Cardiac muscle cell (in vitro differentiated cells and primary cell): Measurements from ENCODE around the gene HIF1A. TPM values are rescaled to one million over a fixed set of nuclear protein-coding genes. Genes with fewer than 3 reads are reported as not detected.
A peak's percentile ranks its signal among the peaks of the same experiment; 100 is the strongest.

ENCODE experiments used
- DNase-seq, 2 donors: peaks; one replicate each; pipeline versions ENCODE4 v3.0.0 to v3.0.0-alpha.2; 2010 to 2017; ENCODE audit warnings: low read depth in 1 of 2, low spot score in 1 of 2
- H3K27ac ChIP-seq: fragments of 200-600 bp; sonication (generic); 2 replicates; pipeline ENCODE4 v1.5.1; 2016
- H3K27me3 ChIP-seq: fragments of 200-600 bp; sonication (generic); 2 replicates; pipeline ENCODE4 v1.6.0; 2016; ENCODE audit warnings: control low read depth
- H3K36me3 ChIP-seq: fragments of 200-600 bp; sonication (generic); 2 replicates; pipeline ENCODE4 v1.5.1; 2016; ENCODE audit warnings: control low read depth
- H3K4me1 ChIP-seq: fragments of 200-600 bp; sonication (generic); 2 replicates; pipeline ENCODE4 v1.8.1; 2017; ENCODE audit warnings: low read depth, mild to moderate bottlenecking, mixed run types
- H3K4me3 ChIP-seq: fragments of 200-600 bp; sonication (generic); 2 replicates; pipeline ENCODE4 v1.5.1; 2016; ENCODE audit warnings: mild to moderate bottlenecking
- H3K9me3 ChIP-seq: fragments of 200-600 bp; sonication (generic); 2 replicates; pipeline ENCODE4 v1.5.1; 2017; ENCODE audit warnings: low read depth, mild to moderate bottlenecking, control low read depth
- CTCF ChIP-seq: IDR thresholded peaks from 2 replicates; pipeline ENCODE4 v1.5.1; 2012; ENCODE audit warnings: low read depth, mild to moderate bottlenecking, low read length
- polyA plus RNA-seq: library from polyadenylated mRNA; unstranded; fragments of >200 nt; fragmentation: Nextera tagmentation; extraction: Ambion mirVana; gene quantifications from 2 replicates; pipeline ENCODE4 v1.2.1, GENCODE V29; 2016
- total RNA-seq: library from RNA; depleted of rRNA; stranded (reverse); fragments of >200 nt; gene quantifications from 2 replicates; pipeline ENCODE4 v1.2.3, GENCODE V29; 2016

The HIF1A gene
- total and polyA plus RNA-seq, 2 experiments from 2014 or later: 108 to 119 TPM

GRCh38 chr14:61651355-61651754 lies 44.0 kb upstream of the HIF1A start:
- Histone ChIP-seq H3K27ac (no peak overlapping the region), H3K27me3 (no peaks in the 10 kb centered on the region), H3K4me3 (no peak overlapping the region), H3K4me1 (no peaks in the 10 kb centered on the region), H3K36me3 (no peaks in the 10 kb centered on the region), H3K9me3 (no peaks in the 10 kb centered on the region)
- no peak for DNase-seq
- no peak for TF ChIP-seq CTCF

DNA sequence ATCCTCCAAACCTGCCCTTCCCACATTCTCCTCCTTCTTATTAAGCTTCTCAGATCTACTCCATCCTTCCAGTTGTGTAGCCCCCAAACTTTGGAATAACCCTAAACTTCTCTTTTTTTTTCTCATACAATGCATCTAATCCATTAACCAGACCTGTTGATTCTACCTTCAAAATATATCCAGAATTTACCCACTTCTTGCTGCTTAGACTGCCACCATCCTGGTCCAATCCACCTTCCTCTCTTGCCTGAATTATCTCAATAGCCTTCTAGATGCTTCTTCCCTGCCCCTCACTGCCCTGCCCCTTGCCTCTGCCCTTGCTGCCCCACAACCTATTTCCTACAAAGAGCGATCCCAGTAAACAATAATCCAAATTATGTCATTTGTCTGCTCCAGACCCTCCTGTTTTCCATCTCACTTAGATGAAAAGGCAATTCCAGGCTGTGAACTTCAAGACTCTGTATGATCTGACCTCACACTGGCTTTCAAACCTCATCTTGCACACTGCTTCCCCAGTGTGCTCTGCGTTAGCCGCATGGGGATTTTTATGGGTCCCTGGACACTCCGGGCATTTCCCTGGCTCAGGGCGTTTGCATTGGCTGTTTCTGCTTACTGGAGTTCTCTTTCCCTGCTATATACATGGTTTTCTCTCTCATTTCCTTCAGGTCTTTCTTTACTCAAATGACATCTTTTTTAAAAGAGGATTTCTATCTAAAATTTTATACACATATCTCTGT lies 42.6 kb upstream of the HIF1A start:
- H3K4me3 ChIP-seq: no peak overlapping the region
- H3K9me3 ChIP-seq: no peaks in the 10 kb centered on the region
- no peaks in the 10 kb centered on the region for H3K4me1 ChIP-seq
- H3K36me3 ChIP-seq: no peaks in the 10 kb centered on the region
- no peaks in the 10 kb centered on the region for H3K27me3 ChIP-seq
- DNase-seq: no peak
- no peak for TF ChIP-seq CTCF
- no peak overlapping the region for H3K27ac ChIP-seq

GRCh38 chr14:61653507-61653906 lies 41.8 kb upstream of the HIF1A start:
- no peaks in the 10 kb centered on the region for H3K36me3 ChIP-seq
- H3K27me3 ChIP-seq: no peaks in the 10 kb centered on the region
- no peak for TF ChIP-seq CTCF
- no peak overlapping the region for H3K27ac ChIP-seq
- H3K4me3 ChIP-seq: no peak overlapping the region
- peak in 1 of 2 donors; percentile 84 for DNase-seq
- H3K4me1 ChIP-seq: no peaks in the 10 kb centered on the region
- no peaks in the 10 kb centered on the region for H3K9me3 ChIP-seq

DNA sequence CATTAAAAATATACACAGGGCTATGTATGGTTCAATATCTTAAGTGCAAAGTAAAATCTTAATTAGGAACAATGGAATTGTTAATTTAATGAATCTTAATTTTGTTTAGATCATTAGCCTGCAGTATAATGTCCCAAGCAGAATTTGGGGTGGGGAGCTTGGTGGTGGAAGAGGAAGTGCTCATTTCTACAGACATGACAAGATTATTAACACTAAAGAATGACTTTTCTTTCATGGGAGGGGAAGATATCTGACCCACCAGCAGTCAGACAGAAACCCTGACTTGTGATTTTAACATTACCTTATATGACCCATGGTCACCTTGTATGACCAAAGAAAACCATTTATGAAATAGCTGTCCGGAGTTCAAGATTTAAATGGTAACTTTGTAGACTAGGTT lies 41.3 kb upstream of the HIF1A start:
- no peak for DNase-seq
- Histone ChIP-seq H3K36me3 (no peaks in the 10 kb centered on the region), H3K27ac (no peak overlapping the region), H3K9me3 (no peaks in the 10 kb centered on the region), H3K4me3 (no peak overlapping the region), H3K27me3 (no peaks in the 10 kb centered on the region), H3K4me1 (no peaks in the 10 kb centered on the region)
- TF ChIP-seq CTCF: no peak

GRCh38 chr14:61655777-61656176 lies 39.5 kb upstream of the HIF1A start:
- H3K4me1 ChIP-seq: no peaks in the 10 kb centered on the region
- H3K27me3 ChIP-seq: no peaks in the 10 kb centered on the region
- no peaks in the 10 kb centered on the region for H3K36me3 ChIP-seq
- DNase-seq: no peak
- no peak overlapping the region for H3K4me3 ChIP-seq
- H3K9me3 ChIP-seq: no peaks in the 10 kb centered on the region
- no peak for TF ChIP-seq CTCF
- H3K27ac ChIP-seq: no peak overlapping the region
